ENCODE data around the gene PRR20G.

DNA sequence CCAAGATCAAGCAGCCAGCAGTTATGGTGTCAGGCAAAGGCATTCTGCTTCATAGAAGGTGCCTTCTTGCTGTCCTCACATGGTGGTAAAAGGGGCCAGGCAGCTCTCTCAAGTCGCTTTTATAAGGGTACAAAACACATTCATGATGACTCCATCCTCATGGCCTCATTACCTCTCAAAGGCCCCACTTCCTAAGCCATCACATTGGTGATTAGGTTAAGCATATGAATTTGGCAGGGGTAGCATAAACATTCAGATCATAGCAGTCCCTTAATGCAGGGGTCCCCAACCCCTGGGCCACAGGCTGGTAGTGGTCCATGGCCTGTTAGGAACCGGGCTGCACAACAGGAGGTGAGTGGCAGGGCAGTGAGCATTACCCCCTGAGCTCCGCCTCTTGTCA, 52.1 kb downstream of the PRR20G start:
- TF ChIP-seq, protein P1, sequence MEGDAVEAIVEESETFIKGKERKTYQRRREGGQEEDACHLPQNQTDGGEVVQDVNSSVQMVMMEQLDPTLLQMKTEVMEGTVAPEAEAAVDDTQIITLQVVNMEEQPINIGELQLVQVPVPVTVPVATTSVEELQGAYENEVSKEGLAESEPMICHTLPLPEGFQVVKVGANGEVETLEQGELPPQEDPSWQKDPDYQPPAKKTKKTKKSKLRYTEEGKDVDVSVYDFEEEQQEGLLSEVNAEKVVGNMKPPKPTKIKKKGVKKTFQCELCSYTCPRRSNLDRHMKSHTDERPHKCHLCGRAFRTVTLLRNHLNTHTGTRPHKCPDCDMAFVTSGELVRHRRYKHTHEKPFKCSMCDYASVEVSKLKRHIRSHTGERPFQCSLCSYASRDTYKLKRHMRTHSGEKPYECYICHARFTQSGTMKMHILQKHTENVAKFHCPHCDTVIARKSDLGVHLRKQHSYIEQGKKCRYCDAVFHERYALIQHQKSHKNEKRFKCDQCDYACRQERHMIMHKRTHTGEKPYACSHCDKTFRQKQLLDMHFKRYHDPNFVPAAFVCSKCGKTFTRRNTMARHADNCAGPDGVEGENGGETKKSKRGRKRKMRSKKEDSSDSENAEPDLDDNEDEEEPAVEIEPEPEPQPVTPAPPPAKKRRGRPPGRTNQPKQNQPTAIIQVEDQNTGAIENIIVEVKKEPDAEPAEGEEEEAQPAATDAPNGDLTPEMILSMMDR (IDR thresholded peaks at IDR 0.05) = no peak
- no peak for TF ChIP-seq POLR2A (IDR thresholded peaks at IDR 0.05)
- no peak for TF ChIP-seq POLR2AphosphoS5 (IDR thresholded peaks at IDR 0.05)

Data from stomach (tissue), 4 donors.